IMR-90 (cell line): ENCODE measurements around the gene KRTAP5-1. TPM values are rescaled to one million over a fixed set of nuclear protein-coding genes. Genes with fewer than 3 reads are reported as not detected.

Experiments
- ATAC-seq: fragments of 200-7000 bp; cut with Tn5 transposase; 2 replicates; pipeline ENCODE4 v1.9.1; 2020; ENCODE audit warnings: low read depth, mild to moderate bottlenecking, moderate library complexity
- BruUV-seq: library from RNA; stranded (reverse); fragments of 400-500 nt; replicated peaks from 2 replicates; lab custom pipeline; 2021; lab: Mats Ljungman, UMichigan
- CTCF ChIA-PET: fragments of 300-600 bp; formaldehyde crosslinking; extraction: SDS; loops from one replicate; lab custom pipeline; 2021; ENCODE audit warnings: antibody characterized with exemption; lab: Yijun Ruan, JAX
- POLR2A ChIA-PET: fragments of 300-600 bp; sonication (Branson Sonifier 250); formaldehyde crosslinking; loops from one replicate; lab custom pipeline; 2022; ENCODE audit warnings: antibody characterized with exemption; ENCODE audit not compliant: unreplicated experiment; lab: Charles Lee
- DNase-seq: peaks from one replicate; pipeline ENCODE4 v3.0.0; 2013
- H2AFZ ChIP-seq: replicated peaks from 2 replicates; pipeline ENCODE3; 2013; ENCODE audit warnings: low read length, mild to moderate bottlenecking; ENCODE audit not compliant: poor library complexity
- H2AK5ac ChIP-seq: 2 replicates; pipeline ENCODE4 v1.6.1; 2013; ENCODE audit warnings: low read depth, low read length, inconsistent platforms
- H2AK9ac ChIP-seq: replicated peaks from 2 replicates; pipeline ENCODE3; 2013; ENCODE audit warnings: mild to moderate bottlenecking, low read depth, low read length, moderate library complexity; ENCODE audit not compliant: poor library complexity
- H2BK120ac ChIP-seq: 2 replicates; pipeline ENCODE4 v1.6.1; 2013; ENCODE audit warnings: low read depth, low read length, inconsistent platforms
- H2BK15ac ChIP-seq: 3 replicates; pipeline ENCODE4 v1.6.1; 2013; ENCODE audit warnings: low read depth, low read length, inconsistent platforms
- H2BK20ac ChIP-seq: 2 replicates; pipeline ENCODE4 v1.6.1; 2013; ENCODE audit warnings: low read depth, mild to moderate bottlenecking, inconsistent platforms, low read length, moderate library complexity
- H2BK5ac ChIP-seq: 2 replicates; pipeline ENCODE4 v1.6.1; 2013; ENCODE audit warnings: mild to moderate bottlenecking, low read depth, low read length, inconsistent platforms; ENCODE audit not compliant: poor library complexity, severe bottlenecking
- H3K14ac ChIP-seq: replicated peaks from 2 replicates; pipeline ENCODE4 v1.6.1; 2013; ENCODE audit warnings: low read depth, low read length, inconsistent platforms
- H3K18ac ChIP-seq: 2 replicates; pipeline ENCODE4 v1.6.1; 2013; ENCODE audit warnings: low read depth, low read length, control low read depth
- H3K23ac ChIP-seq: 2 replicates; pipeline ENCODE4 v1.6.1; 2013; ENCODE audit warnings: low read depth, low read length, inconsistent platforms
- H3K27ac ChIP-seq: 2 replicates; pipeline ENCODE4 v1.5.1; 2013; ENCODE audit warnings: mild to moderate bottlenecking, control low read depth, low read length; ENCODE audit not compliant: insufficient read depth
- H3K27me3 ChIP-seq: 2 replicates; pipeline ENCODE4 v1.6.1; 2013; ENCODE audit warnings: low read length; ENCODE audit not compliant: control insufficient read depth, insufficient read depth
- H3K36me3 ChIP-seq: 2 replicates; pipeline ENCODE4 v1.6.1; 2013; ENCODE audit warnings: low read length, mixed read lengths; ENCODE audit not compliant: control insufficient read depth, insufficient read depth
- H3K4ac ChIP-seq: 2 replicates; pipeline ENCODE4 v1.6.1; 2013; ENCODE audit warnings: low read depth, low read length, inconsistent platforms
- H3K4me1 ChIP-seq: 2 replicates; pipeline ENCODE4 v1.6.1; 2013; ENCODE audit warnings: low read length, mixed read lengths; ENCODE audit not compliant: control insufficient read depth, insufficient read depth
- H3K4me2 ChIP-seq: 2 replicates; pipeline ENCODE4 v1.6.1; 2013; ENCODE audit warnings: low read depth, mild to moderate bottlenecking, control low read depth, low read length, moderate library complexity
- H3K4me3 ChIP-seq: 2 replicates; pipeline ENCODE4 v1.5.1; 2013; ENCODE audit warnings: low read depth, mild to moderate bottlenecking, control low read depth, low read length, moderate library complexity; ENCODE audit not compliant: insufficient read depth
- H3K56ac ChIP-seq: 2 replicates; pipeline ENCODE4 v1.6.1; 2013; ENCODE audit warnings: low read length, inconsistent platforms; ENCODE audit not compliant: insufficient read depth; ENCODE audit errors: extremely low read depth
- H3K79me1 ChIP-seq, 2 experiments: 2 replicates each; pipeline ENCODE4 v1.6.1; 2013; ENCODE audit warnings: low read length in 2 of 2, inconsistent platforms in 1 of 2, low read depth in 1 of 2
- H3K9ac ChIP-seq: 2 replicates; pipeline ENCODE4 v1.6.1; 2013; ENCODE audit warnings: low read depth, low read length, control low read depth
- H3K9me1 ChIP-seq: 2 replicates; pipeline ENCODE4 v1.6.1; 2013; ENCODE audit warnings: low read length, inconsistent platforms; ENCODE audit not compliant: insufficient read depth
- H3K9me3 ChIP-seq: 2 replicates; pipeline ENCODE4 v1.6.1; 2013; ENCODE audit warnings: low read length; ENCODE audit not compliant: control insufficient read depth, insufficient read depth
- H4K20me1 ChIP-seq: 2 replicates; pipeline ENCODE4 v1.6.1; 2013; ENCODE audit warnings: low read length, inconsistent platforms; ENCODE audit not compliant: insufficient read depth
- H4K5ac ChIP-seq: 2 replicates; pipeline ENCODE4 v1.6.1; 2013; ENCODE audit warnings: mild to moderate bottlenecking, low read depth, low read length, control low read depth
- H4K8ac ChIP-seq, 2 experiments: 2 replicates each; pipeline ENCODE4 v1.6.1; 2013; ENCODE audit warnings: low read depth in 2 of 2, low read length in 2 of 2, control low read depth in 1 of 2, inconsistent platforms in 1 of 2
- H4K91ac ChIP-seq: 2 replicates; pipeline ENCODE4 v1.6.1; 2013; ENCODE audit warnings: low read depth, low read length, inconsistent platforms; ENCODE audit not compliant: insufficient read depth
- CEBPB ChIP-seq: IDR thresholded peaks from 2 replicates; pipeline ENCODE4 v1.6.1; 2012; ENCODE audit warnings: low read depth, low read length, improper control_type of control experiment
- CHD1 ChIP-seq: IDR thresholded peaks from 2 replicates; pipeline ENCODE4 v1.6.1; 2012; ENCODE audit warnings: low read depth, low read length, improper control_type of control experiment
- CTCF ChIP-seq: conservative IDR thresholded peaks from 2 replicates; pipeline ENCODE4 v1.5.1; 2012; ENCODE audit warnings: mild to moderate bottlenecking, low read depth, low read length, improper control_type of control experiment
- ELK1 ChIP-seq: fragments of 150-350 bp; IDR thresholded peaks from 2 replicates; pipeline ENCODE4 v1.6.1; 2016; ENCODE audit warnings: low read depth, mild to moderate bottlenecking, low read length, moderate library complexity, borderline replicate concordance
- MAZ ChIP-seq: IDR thresholded peaks from 2 replicates; pipeline ENCODE4 v1.6.1; 2012; ENCODE audit warnings: low read depth, mild to moderate bottlenecking, low read length, improper control_type of control experiment, moderate library complexity, borderline replicate concordance
- MXI1 ChIP-seq: IDR thresholded peaks from 2 replicates; pipeline ENCODE4 v1.6.1; 2012; ENCODE audit warnings: low read depth, mild to moderate bottlenecking, low read length, moderate library complexity, borderline replicate concordance
- RFX5 ChIP-seq: IDR thresholded peaks from 2 replicates; pipeline ENCODE4 v1.8.0; 2012; ENCODE audit warnings: low read depth, mild to moderate bottlenecking, low read length, moderate library complexity
- SMC3 ChIP-seq: fragments of 150-350 bp; IDR thresholded peaks from 2 replicates; pipeline ENCODE4 v1.6.1; 2016; ENCODE audit warnings: low read depth, mild to moderate bottlenecking, antibody characterized with exemption, low read length, moderate library complexity
- WGBS, 2 experiments: methylation state at CpG; one replicate each; pipeline versions ENCODE4 v1.1.5 to v1.1.7; 2013; ENCODE audit warnings: missing lambda C conversion rate in 2 of 2; ENCODE audit not compliant: insufficient read length in 1 of 2; ENCODE audit errors: extremely low coverage in 2 of 2; 5-methylcytosine and 5-hydroxymethylcytosine counted together
- dilution Hi-C: fragments of 300-500 bp; cut with HindIII; formaldehyde crosslinking; loops from one replicate; pipeline ENCODE4 v1.14.3; 2018; ENCODE audit warnings: low sequenced_read_pairs; ENCODE audit not compliant: unreplicated experiment
- in situ Hi-C: fragments of 300-500 bp; cut with MboI; formaldehyde crosslinking; loops from 3 replicates; pipeline ENCODE4 v1.14.3; 2019; ENCODE audit warnings: low sequenced_read_pairs, inconsistent platforms, mixed read lengths
- intact Hi-C: fragments of 100-400 bp; cut with micrococcal nuclease; formaldehyde crosslinking; loops from 2 replicates; pipeline ENCODE4 v1.10.0; 2022
- polyA plus RNA-seq, 3 experiments: library from polyadenylated mRNA; depleted of rRNA; stranded (reverse); fragments of >200 nt; gene quantifications; 2 replicates each; pipeline ENCODE4 v1.2.3, GENCODE V29; 2012; ENCODE audit warnings: low replicate concordance in 1 of 3
- total RNA-seq: library from RNA; depleted of rRNA; stranded (reverse); fragments of >200 nt; gene quantifications from 2 replicates; pipeline ENCODE4 v1.2.3, GENCODE V29; 2012
- TF ChIP-seq, protein P1 (sequence below): fragments of 150-350 bp; IDR thresholded peaks from 2 replicates; pipeline ENCODE4 v1.6.1; 2017; ENCODE audit warnings: mild to moderate bottlenecking, antibody characterized with exemption, low read length, low read depth

KRTAP5-1 gene
- total and polyA plus RNA-seq, 2 of the 4 experiments (the other 2 are of a cell fraction), result not detected

- TF ChIP-seq RFX5, result no peak
Measured at GRCh38 chr11:1560002-1560648, 25.0 kb downstream of the KRTAP5-1 start (continued).

- ChIA-PET POLR2A (no interaction called here), CTCF (interaction anchor here (2.2 kb wide), 1 partner anchor 16 kb away, joined by 7 read pairs; no protein-coding TSS in a partner anchor)
- peak overlapping the region; percentile 69 to 81; a peak in 3 of 4 replicates for H4K8ac ChIP-seq
- peak overlapping the region; percentile 87 for H2AFZ ChIP-seq
- H2AK5ac ChIP-seq, result peak overlapping the region; percentile 96
- peak overlapping the region; percentile 22; the same call in 1 of the 2 replicates for H3K9ac ChIP-seq
- peaks cover 16% of the 10 kb centered on the region for H3K36me3 ChIP-seq
- H3K27ac ChIP-seq, result peak overlapping the region; percentile 62; the same call in 1 of the 2 replicates
- peak overlapping the region; percentile 69 for H2BK5ac ChIP-seq
- peaks cover 19% of the 10 kb centered on the region for H3K9me1 ChIP-seq
- no peaks in the 10 kb centered on the region for H3K9me3 ChIP-seq
- H2BK20ac ChIP-seq, result peak overlapping the region; percentile 92
- no peak overlapping the region for H3K4me2 ChIP-seq
- H2AK9ac ChIP-seq, result peak overlapping the region; percentile 83
- peak overlapping the region; percentile 30 for H4K5ac ChIP-seq
- peaks cover 24% of the 10 kb centered on the region for H3K4me1 ChIP-seq
- ATAC-seq (peak; percentile 56), DNase-seq (peak; percentile 66)
- peak overlapping the region; percentile 97 for H4K91ac ChIP-seq
- BruUV-seq, result no TSS peak
- in situ Hi-C loops, result no loop called here
- no peaks in the 10 kb centered on the region for H3K27me3 ChIP-seq
- H3K79me1 ChIP-seq, result peaks cover 4 to 27% of the 10 kb centered on the region in 2 experiments; a peak in 2 of 4 replicates
- H3K4me3 ChIP-seq, result no peak overlapping the region
- peak overlapping the region; percentile 94; the same call in 1 of the 3 replicates for H2BK15ac ChIP-seq
- peak overlapping the region; percentile 51; the same call in 1 of the 2 replicates for H3K56ac ChIP-seq
- H3K4ac ChIP-seq, result peak overlapping the region; percentile 97
- H3K18ac ChIP-seq, result peak overlapping the region; percentile 66; the same call in 1 of the 2 replicates
- dilution Hi-C loops, result no loop called here
- intact Hi-C loops, result no loop called here
- no peak overlapping the region for H3K23ac ChIP-seq
- H4K20me1 ChIP-seq, result peaks cover 24% of the 10 kb centered on the region
- peak overlapping the region; percentile 63; the same call in 1 of the 2 replicates for H3K14ac ChIP-seq
- WGBS, 2 experiments, result 59% methylated on average over 5 of the region's 29 CpGs; no CpG with 5 or more reads in 1 of the 2 experiments
- peak overlapping the region; percentile 95 for H2BK120ac ChIP-seq
- TF ChIP-seq, protein P1, sequence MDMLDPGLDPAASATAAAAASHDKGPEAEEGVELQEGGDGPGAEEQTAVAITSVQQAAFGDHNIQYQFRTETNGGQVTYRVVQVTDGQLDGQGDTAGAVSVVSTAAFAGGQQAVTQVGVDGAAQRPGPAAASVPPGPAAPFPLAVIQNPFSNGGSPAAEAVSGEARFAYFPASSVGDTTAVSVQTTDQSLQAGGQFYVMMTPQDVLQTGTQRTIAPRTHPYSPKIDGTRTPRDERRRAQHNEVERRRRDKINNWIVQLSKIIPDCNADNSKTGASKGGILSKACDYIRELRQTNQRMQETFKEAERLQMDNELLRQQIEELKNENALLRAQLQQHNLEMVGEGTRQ, result no peak
- TF ChIP-seq CTCF, result no peak
- TF ChIP-seq ELK1, result no peak
- 0 out of 2 replicates have a peak, but pooled peaks have one; percentile 14 for TF ChIP-seq MXI1
- no peak for TF ChIP-seq SMC3
- peak; percentile 90 for TF ChIP-seq CEBPB
- TF ChIP-seq MAZ, result peak; percentile 51; the same call in 1 of the 2 replicates
- TF ChIP-seq CHD1, result no peak
Measured at GRCh38 chr11:1559111-1559951, 25.8 kb downstream of the KRTAP5-1 start.
